NCI-H82 treated with DMSO at 0.1 percent for 48 hours (cell line): ENCODE data around the gene PUDP.

ENCODE experiments used
- DNase-seq: peaks from one replicate; lab custom pipeline; 2025; ENCODE audit not compliant: unreplicated experiment; lab: John Stamatoyannopoulos, UW

The PUDP gene

DNA sequence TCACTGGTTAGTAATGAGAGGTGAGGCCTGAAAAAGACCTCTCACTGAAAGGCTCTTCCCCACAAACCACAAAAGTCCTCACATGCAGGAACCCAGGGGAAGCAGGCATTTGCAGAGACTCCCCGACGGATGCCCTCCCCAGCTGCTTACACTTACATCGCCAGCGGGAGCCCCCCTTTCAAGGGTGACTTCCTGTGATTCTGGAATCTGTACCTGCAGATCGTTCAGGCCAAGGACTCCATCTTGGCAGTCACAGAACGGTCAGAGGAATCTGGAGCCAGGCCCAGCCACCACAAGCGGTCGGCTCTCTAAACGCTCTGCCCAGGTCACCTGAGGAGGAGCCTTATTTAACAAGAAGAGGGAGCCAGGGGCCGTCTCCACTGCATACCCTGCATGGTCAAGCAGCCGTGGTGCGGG, 71.7 kb downstream of the PUDP start:
- no peak for DNase-seq

DNA sequence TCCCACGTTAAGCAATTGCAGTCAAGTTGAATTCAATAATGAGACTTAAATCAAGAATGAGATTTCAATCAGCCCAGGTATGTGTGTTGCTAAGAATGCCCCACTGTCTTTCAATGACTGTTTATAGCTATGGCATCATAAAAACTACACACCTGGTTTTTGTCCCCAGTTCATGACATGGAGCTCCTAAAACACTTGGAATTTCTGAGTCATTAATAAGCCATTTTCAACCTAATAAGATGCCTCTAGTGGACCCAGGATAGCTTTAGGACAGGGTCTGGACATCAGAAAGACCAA, 73.1 kb downstream of the PUDP start:
- DNase-seq = no peak

DNA sequence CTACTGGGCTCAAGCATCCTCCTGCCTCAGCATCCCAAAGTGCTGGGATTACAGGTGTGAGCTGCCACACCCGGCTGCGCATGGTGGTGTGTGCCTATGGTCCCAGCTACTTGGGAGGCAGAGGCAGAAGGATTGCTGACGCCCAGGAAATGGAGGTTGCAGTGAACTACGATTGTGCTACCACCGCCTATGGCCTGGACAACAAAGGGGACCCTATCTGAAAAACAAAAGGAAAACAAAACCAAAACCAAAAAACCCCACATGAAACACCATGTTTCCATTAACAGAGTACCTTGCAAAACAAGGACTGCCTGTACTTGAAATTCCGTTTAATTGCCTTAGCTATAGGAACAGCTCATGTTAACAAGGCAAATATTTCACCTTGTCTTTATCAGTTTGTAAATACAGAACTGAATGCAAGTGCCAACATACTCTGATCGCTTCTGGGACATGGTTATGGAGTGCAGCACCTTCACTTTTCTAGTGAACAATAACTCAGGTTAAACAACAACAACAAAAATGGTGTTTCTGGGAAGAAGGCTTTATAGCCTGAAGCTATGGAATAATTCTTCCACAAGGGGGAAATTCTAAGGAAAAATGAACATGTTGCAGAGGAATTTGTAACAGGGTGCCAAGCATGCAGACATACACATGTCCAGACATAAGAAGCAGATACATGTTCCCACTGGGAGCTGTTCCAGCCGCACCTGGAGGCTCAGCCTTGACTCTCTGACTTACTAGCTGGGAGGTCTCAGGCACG, 73.6 kb downstream of the PUDP start:
- no peak for DNase-seq

DNA sequence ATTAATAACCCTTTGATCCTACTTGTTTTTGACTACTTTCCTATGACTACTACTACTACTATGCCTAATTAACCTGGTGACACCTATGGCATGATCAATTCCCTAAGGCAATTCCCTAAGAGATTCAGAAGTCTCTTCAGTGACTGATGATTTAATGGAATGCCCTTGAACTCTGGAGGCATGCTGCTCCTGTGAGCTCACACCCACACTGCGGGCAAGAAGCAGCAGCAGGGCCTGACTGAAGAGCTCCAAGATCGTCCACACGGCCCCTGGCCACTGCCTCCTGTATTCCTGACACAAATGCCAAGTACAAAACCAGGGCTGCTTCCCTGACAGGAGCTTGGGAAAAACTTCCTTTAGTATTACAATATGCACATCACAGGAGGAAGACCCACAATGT, 74.6 kb downstream of the PUDP start:
- no peak for DNase-seq

DNA sequence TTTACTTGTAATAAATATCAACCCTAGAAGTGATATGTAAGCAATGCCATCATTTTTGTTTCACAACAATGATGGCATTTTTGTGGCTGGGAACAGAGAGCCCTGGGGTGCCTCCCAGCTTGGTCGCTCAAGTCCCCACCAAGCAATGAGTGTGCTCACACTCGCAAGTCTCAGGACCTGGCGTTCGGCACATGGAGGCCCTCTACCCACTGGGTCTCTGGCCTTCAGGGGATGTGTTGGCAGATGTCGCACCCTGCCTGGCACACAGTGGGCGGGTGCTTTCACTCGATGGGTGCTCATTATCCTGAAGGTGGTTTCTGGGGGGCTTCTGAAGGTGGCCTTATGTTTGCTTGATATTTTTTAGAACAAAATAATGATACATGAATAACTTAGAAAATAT, 75.1 kb downstream of the PUDP start:
- no peak for DNase-seq

DNA sequence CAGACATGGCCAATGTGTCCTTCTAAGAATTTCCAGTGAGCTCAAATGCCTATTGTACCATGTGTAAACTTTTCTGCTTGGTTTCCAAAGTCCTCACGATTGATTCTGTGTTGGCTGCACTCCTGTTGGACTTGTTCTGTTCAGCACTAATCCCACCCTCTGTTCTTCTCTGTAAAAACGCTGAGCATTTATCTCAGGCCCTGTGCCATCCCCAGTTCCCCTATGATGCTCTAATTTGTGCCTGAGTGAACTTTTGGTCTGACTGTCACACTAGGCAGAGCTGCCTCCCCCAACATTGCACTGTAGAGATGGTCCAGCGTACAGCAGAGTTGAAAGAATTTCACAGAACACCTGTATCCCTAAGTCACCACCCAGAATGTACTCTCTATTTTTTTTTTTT, 76.6 kb downstream of the PUDP start:
- DNase-seq = no peak

DNA sequence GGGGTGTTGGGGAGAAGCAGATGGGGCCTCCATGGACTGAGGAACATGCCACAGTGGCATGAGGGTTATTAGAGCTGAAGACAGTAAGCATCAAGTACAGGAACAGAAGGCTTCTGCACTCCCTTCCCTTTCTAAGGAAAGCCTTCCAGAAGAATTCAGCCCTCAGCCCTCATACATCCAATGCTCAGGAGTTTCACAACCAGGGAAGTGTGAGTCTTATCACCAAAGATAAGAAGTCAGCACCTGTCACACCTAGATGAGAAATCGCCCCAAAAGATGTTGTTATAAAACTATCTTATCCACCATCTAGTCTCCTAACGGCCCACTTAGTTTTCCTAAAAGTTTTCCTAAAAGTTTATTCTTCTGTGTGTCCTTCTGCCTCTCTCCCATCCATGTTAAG, 78.4 kb downstream of the PUDP start:
- no peak for DNase-seq

DNA sequence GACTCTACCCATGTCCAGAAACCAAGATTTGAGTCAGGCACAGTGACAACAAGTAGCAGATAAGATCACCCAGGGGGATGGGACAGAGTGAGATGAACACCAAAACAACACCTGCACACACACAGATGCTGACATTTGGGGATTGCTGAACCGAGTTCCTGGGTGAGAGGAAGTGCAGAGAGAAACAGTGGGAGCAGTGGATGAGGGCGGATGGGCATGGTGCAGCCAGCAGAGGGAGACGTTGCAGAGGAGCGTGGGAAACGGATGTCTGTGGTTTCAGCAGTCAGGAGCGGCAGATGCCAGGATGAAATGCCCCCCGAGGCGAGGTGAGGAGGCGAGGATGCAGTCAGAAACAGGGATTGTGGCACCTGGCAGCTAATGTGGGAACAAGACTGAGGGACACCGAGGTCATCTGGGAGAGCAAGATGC, 79.0 kb downstream of the PUDP start:
- DNase-seq = no peak

DNA sequence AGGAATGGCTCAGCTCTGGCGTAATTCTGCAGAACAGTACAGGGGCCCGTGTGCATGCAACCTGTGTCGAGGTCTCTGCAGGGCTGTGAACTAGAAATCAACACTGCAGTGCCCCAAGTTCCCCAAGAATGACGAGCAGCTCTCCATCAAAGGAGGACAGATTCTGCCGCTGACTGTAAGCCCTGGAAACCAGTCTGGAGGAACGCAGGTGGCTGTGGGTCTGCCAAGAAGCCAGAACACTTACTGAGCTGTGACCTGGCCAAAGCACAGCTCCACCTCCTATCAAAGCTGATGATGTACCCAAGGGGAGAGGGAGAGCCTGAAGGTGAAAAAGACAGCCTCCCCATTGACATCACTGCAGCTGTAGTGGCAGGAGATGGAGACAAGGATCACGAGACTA, 80.7 kb downstream of the PUDP start:
- no peak for DNase-seq

DNA sequence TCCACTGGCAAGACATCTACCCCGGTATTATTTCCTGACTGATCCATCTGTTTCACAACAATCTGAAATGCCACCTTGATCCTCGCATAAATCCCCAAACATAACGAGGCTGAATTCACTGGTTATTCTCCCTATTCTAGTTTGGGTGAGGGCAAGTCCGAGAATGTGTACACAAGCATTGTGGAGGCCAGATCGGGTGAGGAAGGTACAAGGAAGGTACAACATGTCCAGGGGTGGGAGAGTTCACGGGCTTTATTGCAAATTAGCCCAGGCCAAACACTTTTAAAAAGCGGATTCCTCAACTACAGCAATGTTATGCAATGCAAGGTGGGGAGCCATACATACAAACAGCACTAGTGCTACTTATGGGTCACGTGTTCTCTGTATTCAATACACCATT, 82.5 kb downstream of the PUDP start:
- DNase-seq = no peak

DNA sequence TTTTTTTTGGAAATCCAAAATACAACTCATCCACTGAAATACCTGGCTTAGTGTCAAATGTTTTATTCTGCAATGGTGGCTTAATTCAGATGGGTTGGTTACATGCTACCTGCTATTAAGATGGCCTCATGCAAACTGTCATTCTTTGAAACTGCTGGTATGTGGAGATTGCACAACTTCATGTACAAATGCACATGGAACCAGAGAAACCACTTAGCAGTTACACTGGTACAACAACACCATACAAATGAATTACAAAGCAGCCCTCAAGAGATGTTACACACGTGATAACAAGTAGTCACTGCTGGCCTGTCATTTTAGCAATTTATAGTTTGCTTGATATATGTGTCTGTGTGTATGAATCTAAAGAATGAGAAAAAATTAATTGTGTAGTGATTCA, 85.0 kb downstream of the PUDP start:
- no peak for DNase-seq

DNA sequence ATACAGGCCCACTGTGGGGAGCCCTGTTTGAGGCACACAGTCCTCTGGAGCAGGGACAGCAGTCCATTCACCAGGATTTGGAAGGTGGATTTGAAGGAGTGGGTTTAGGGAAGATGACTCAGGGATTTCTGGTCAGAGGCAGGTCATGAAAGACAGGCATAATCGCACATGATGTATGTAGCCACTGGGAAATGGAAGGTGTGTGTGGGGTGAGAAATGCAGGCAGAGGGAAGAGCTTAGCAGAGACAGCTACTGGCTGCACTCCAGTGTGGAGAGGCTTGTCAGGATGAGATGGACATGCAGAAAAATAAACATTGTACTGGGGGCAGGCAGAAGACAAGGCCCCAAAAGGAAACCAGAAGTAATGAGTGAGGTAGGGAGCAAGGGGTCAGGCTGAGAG, 85.7 kb downstream of the PUDP start:
- DNase-seq = no peak

DNA sequence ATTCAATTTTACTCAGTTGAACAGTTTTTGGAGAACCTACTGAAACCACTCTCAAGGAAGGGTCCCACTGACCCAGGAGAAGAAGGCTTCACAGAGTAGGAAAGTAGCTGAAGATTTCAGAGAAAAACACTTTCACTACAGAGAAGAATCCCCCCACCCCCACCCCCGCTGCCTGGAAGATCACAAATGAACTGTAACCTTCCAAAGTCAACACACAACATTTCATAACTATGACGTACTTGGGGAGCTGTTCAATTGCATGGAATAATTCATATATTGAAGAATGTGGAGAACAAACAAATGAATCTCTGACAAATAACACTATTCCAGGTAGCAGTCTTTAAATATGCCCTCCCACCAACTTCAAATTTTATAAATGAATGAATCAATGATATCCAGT, 86.5 kb downstream of the PUDP start:
- no peak for DNase-seq

DNA sequence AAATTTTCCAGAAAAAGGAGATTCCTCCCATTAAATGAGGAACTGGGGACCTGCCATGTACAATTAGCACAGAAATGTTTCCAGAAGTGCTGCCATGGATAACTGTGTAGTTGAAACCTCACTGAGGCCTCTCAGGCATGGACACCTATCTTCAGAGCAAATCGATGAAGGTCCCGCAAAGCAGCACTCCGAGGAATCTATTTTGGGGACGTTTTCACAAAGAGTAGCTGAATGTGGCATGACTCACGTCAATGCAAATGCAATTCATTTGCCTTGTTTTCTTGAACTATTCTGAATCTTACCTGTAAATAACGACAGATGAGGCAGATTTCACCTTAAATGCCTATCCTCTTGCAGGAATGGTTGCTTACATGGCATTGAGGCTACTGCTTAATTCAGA, 87.5 kb downstream of the PUDP start:
- no peak for DNase-seq

DNA sequence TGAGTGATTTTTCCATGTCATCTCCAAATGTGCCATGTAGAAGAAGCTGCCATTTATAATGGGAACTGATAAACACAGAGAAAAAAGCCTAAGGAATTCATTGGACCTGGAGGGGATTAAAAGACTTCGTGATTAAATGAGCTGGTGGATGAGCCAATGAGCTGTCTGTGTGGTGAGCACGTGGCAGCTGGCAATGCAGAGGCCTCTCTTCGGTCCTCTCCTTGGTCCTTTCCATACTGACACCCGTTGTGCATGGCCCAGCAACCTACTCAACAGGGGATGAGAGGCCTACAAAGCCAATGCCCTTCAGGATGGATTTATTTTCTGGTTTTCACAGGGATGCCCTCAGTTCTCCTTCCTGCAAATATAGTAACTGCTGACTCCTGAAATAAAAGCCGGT, 88.1 kb downstream of the PUDP start:
- no peak for DNase-seq

DNA sequence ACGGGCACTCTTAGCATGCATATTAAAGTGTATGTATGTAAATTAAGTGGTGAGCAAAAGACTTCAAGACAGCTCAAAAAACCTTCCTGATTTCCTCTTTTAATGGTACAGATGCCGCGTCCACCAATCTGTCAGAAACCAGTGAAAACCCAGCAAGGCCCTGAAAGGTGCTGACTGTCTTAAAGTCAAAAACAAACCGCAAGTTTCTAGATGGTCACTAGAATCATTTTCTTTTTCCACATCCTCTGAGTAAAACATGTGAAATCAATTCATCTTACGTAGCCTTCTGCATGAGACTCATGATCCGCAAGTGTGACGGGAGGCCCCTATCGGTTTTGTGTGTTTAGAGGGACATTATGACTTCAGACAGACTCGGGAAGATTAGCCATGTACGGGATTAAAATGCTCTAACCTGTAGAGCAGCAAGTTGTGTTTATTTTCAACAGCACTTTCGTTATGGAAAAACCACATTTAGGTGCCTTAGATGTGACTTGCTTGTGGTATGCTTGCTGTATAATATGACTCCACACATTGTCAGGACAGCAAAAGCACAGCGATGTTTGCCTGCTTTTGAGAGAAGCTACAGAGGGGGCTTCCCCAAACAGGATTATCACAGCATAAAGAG, 88.6 kb downstream of the PUDP start:
- DNase-seq = no peak

DNA sequence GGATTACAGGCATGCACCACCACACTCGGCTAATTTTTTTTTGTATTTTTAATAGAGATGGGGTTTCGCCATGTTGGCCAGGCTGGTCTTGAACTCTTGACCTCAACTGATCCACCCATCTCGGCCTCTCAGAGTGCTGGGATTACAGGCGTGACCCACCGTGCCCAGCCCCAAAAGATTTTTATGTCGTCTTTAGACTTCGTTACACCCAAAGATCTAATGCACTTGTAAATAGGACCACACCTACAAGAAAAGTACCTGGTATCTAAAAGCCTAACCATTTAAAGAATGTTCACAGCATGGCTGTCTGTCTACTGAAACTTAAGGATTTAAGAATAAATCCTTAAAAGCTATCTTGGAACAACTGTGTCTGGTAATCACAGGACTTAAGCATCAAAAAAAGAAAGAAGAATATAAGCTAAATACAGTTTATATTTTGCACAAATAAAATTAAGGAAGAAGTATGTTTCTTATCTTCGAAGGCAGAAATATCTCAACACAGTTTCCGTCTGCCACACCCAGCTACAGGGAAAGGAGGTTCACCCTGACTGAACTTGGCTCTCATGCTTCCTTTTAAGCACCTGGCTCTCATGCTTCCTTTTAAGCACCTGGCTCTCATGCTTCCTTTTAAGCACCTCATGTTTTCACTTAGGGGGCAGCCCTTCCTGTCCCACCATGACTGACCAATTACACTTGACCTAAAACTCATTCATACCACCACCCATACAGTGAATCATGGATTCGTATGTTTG, 92.4 kb downstream of the PUDP start:
- no peak for DNase-seq

DNA sequence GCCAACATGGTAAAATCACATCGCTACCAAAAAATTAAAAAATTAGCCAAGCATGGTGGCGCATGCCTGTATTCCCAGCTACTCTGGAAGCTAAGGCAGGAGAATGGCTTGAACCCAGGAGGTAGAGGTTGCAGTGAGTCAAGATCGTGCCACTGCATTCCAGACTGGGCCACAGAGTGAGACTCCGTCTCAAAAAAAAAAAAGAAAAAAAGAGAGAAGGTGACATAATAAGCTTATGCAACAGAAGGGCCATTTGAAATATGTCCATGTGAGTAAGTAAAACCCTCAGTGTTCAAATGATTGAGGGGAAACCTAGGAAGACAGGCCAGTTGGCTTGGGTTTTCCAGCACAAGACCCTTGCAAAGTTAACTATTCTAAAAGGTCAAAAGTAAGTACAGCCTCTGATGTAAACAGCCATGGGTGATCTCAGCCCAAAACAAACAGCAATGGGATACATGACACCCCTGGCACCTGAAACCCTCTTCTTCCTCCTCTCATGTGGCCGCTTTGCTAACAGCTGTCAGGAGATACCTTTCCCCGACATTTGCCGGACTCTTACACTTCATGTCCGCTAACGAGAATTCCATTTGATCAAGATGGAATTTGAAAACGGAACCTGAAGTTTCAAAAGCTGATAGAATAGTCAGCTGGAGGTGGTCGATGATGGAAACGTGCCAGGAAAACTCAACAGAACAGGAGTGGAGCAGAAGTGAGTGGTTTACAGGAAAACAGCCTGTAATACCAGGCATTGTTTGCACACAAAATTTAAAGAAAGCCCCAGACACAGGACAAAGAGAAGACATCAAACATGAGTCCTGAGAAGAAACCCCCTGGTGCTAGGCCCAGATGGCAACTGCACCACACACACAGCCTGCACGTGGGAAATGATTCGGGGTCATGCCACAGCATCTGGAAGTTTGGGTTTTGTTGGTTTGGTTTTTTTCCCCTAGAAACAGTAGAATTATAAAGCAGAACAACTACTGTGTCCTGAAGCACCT, 93.4 kb downstream of the PUDP start:
- no peak for DNase-seq

DNA sequence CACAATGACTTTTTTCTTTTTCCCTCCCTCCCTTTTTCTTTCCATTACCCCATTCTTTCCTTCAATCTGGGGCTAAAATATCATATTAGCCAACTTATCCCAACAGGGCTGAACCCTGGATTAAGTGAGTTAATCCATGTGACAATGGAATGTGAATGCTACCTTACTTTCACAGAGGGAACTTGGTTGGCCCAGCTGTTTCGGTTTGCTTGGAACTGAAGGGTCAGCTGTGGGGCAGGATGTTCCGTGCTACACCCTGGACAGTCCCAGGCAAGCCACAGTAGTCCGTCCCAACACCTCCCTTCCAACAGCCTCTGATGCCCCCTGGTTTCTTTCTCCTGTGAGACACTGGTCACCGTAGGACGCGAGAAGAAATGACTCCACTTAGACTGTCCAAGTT, 95.4 kb downstream of the PUDP start:
- no peak for DNase-seq

DNA sequence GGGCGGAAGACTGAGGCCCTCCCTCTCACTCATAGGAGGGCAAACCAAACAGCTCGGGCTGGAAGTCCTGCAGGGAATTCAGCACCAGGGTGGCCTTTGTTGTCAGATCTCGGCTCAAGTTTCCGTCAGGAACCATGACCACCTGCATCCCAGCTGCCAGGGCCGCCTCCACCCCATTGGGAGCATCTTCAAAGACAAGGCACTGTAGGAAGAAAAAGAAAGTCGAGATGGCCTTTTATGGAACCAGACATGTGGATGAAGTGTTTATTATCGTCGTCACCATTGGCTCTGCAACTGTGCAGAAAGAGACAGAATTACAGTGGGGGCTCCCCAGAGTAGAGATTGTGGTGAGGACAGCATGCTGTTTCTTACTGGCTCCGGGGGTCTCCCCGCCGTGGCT, 97.7 kb downstream of the PUDP start:
- DNase-seq = no peak

DNA sequence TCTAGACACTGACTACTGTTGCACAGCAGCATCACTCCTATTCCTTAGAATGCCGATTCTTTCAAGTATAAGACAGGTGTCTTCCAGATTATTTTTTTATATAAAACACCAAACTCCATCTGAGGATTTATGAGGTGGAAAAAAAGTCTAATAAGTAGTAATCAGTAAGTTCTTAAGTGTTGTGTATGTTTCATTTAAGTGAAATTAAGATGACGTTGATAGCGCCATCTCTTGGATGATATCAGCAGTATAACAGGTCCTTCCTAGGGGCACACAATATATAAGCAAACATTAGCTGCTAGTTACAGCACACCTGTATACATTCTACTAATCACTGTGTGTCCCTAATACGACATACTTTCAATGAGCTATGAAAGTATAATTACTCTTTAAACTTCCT, 100.0 kb downstream of the PUDP start:
- no peak for DNase-seq
